Measurements from ENCODE around the gene IL25.

DNA sequence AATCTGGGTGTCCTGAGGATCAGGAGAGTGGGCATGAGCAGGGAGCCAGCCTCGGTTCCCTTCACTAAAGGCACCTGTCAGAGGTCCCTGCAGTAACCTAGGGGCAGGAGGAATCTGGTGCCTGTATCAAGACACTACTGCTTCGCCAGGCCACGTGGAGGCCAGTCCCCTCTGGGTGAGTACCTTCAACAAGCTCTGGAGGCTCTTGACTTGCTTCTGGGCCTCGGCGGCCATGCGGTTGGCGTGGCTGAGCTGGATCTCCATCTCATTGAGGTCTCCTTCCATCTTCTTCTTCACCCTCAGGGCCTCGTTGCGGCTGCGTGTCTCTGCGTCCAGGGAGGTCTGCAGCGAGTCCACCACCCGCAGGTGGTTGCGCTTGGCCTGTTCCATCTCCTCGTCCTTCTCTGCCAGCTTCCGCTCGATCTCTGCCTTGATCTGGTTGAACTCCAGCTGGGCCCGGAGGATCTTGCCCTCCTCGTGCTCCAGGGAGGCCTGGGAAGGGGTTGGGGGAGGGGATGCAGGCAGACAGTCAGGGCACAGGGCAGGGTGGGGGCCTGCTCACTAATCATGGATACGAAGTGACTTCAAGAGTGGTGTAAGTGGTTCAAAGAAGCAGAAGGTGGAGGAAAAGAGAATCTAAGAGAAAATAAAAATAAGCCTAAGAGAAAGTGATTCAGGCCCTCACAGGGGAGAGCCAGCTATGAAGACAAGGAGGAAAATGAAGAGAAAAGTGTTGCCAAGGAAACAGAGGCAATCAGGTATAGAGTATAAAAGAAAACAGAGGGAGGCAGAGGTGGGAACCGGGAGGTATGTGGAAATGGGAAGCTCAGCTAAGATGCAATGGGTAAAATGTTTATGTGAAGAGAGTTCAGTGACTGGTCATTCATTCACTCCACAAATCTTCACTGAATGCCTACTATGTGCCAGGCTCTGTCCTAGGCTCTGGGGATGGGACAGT, 43.5 kb downstream of the IL25 start:
- TF ChIP-seq, protein P1, sequence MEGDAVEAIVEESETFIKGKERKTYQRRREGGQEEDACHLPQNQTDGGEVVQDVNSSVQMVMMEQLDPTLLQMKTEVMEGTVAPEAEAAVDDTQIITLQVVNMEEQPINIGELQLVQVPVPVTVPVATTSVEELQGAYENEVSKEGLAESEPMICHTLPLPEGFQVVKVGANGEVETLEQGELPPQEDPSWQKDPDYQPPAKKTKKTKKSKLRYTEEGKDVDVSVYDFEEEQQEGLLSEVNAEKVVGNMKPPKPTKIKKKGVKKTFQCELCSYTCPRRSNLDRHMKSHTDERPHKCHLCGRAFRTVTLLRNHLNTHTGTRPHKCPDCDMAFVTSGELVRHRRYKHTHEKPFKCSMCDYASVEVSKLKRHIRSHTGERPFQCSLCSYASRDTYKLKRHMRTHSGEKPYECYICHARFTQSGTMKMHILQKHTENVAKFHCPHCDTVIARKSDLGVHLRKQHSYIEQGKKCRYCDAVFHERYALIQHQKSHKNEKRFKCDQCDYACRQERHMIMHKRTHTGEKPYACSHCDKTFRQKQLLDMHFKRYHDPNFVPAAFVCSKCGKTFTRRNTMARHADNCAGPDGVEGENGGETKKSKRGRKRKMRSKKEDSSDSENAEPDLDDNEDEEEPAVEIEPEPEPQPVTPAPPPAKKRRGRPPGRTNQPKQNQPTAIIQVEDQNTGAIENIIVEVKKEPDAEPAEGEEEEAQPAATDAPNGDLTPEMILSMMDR (IDR thresholded peaks at IDR 0.05; ENCODE audit: low read length), result no peak
- TF ChIP-seq EZH2phosphoT487 (IDR thresholded peaks at IDR 0.05; ENCODE audit: low read length), result no peak

Measured in MM.1S (cell line).